Measurements from ENCODE around the gene ITFG2. TPM values are rescaled to one million over a fixed set of nuclear protein-coding genes. Genes with fewer than 3 reads are reported as not detected.
A peak's percentile ranks its signal among the peaks of the same experiment; 100 is the strongest.

ITFG2 gene
- total and polyA plus RNA-seq, 7 experiments from 2014 or later = 50.4 to 156 (median 76.3) TPM

DNA sequence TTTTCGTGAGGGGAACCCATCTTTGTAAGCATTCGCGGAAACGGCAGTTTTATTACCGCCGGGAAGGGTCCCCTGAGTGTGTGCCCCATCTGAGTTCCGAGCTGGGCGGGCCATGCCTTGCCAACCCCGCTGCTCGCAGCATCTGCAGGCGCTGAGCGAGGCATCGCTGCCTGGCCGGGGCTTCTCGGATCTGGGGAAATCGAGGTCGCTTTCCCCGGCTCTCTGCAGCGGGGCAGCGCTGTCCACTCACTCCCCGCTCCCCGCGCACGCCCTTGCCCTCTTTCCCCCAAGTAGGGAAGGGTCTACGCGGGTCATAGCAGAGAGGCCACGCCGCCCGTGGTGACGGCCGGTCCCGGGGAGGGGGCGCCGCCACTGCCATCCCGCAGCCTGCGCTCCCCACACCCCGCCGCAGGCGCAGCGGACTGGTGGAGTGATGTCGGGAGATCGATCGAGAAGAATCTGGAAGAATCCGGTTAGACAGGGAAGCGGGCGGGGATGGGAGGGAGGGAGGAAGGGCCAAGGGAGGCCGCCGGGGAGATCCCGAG lies 18.2 kb upstream of the ITFG2 start:
- POLR2A ChIA-PET = interaction anchor here (0.8 to 7.6 kb wide), 4 partner anchors 20 to 791 kb away, joined by 3 to 65 read pairs (median 22); partner anchors contain the start of gene ITFG2
- peaks cover 8 to 11% of the 10 kb centered on the region in 2 donors for H3K4me1 ChIP-seq (ENCODE audit: control insufficient read depth in 2 of 2, insufficient read depth in 2 of 2, low read length in 2 of 2)
- intact Hi-C loops (cut with micrococcal nuclease) = loop anchor here (1.0 to 10.0 kb wide), 10 partner anchors 18 to 1853 kb away; partner anchors contain the start of genes ITFG2 (in 2 of the 2), TULP3 (in 2 of the 2), AKAP3 (in 1 of the 2) and FOXM1 (in 1 of the 2)
- ATAC-seq (peak; percentile 4), DNase-seq (peak in 5 of 9 donors; percentile 21 to 35 (median 31))
- peaks cover 4 to 13% (median 8%) of the 10 kb centered on the region in 5 donors for H3K36me3 Mint-ChIP-seq
- peak overlapping the region; percentile 73 for H3K27ac ChIP-seq (ENCODE audit: low read depth, low read length)
- no peaks in the 10 kb centered on the region for H3K27me3 ChIP-seq (ENCODE audit: control insufficient read depth in 2 of 2, insufficient read depth in 2 of 2, low read length in 2 of 2)
- H3K4me1 Mint-ChIP-seq = peaks cover 17 to 34% (median 28%) of the 10 kb centered on the region in 7 donors
- no peaks in the 10 kb centered on the region for H3K9me3 Mint-ChIP-seq
- no peaks in the 10 kb centered on the region for H3K9me3 ChIP-seq (ENCODE audit: control insufficient read depth in 2 of 3, low read length in 3 of 3)
- peak overlapping the region; percentile 64 for H3K4me3 ChIP-seq (ENCODE audit: low read length)
- peak overlapping the region; percentile 73 to 93 (median 86) for H3K4me3 Mint-ChIP-seq
- peaks cover 0 to 26% (median 0%) of the 10 kb centered on the region in 5 donors for H3K27me3 Mint-ChIP-seq
- peaks cover 10 to 21% (median 13%) of the 10 kb centered on the region in 3 experiments for H3K36me3 ChIP-seq (ENCODE audit: control insufficient read depth in 2 of 3, insufficient read depth in 3 of 3, low read length in 3 of 3)
- CTCF ChIA-PET = no interaction called here
- peak overlapping the region in 8 of 9 donors; percentile 47 to 93 (median 63) for H3K27ac Mint-ChIP-seq

DNA sequence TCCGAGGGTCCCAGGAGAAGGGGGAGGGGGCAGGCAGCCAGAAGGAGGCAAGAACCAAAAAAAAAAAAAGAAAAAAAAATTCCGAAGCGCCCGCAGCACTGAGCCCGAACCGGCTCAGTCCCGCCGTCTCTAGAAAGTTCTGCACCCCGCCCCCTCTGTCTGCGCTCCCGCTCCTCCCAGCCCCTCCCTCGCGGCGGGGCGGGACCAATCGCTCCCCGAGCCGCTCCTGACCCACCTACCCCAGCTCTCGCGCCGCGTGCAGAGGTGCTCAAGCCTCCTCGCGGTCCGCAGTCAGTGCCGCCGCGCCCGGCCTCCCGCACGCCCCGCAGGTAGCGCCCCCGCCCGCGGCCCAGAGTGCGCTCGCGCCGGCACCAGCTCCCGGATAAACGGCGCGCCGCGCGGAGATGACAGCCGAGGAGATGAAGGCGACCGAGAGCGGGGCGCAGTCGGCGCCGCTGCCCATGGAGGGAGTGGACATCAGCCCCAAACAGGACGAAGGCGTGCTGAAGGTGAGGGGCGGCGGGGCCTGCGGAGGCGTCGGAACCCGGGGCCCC lies 17.7 kb upstream of the ITFG2 start, which contains the start of gene FKBP4:
Gene FKBP4, plus strand, starts transcription at position 235 of the 554 bp plus-strand sequence. Its CDS starts 170 bp downstream, at position 405.
- H3K27me3 ChIP-seq (ENCODE audit: control insufficient read depth in 2 of 2, insufficient read depth in 2 of 2, low read length in 2 of 2) = no peaks in the 10 kb centered on the region
- H3K4me1 Mint-ChIP-seq = peaks cover 17 to 37% (median 31%) of the 10 kb centered on the region in 7 donors
- peaks cover 0 to 21% (median 0%) of the 10 kb centered on the region in 5 donors for H3K27me3 Mint-ChIP-seq
- ATAC-seq (peak; percentile 95), DNase-seq (peak; percentile 77 to 92 (median 86))
- ChIA-PET CTCF (no interaction called here), POLR2A (interaction anchor here (0.8 to 7.6 kb wide), 6 partner anchors 13 to 791 kb away, joined by 3 to 65 read pairs (median 6); partner anchors contain the start of gene ITFG2)
- peaks cover 16 to 26% (median 19%) of the 10 kb centered on the region in 3 experiments for H3K36me3 ChIP-seq (ENCODE audit: control insufficient read depth in 2 of 3, insufficient read depth in 3 of 3, low read length in 3 of 3)
- H3K36me3 Mint-ChIP-seq = peaks cover 4 to 17% (median 13%) of the 10 kb centered on the region in 5 donors
- H3K4me3 Mint-ChIP-seq = peak within 1 kb of the TSS; percentile 88 to 97 (median 94)
- intact Hi-C loops (cut with micrococcal nuclease) = loop anchor here (1.0 to 10.0 kb wide), 13 partner anchors 17 to 1852 kb away; partner anchors contain the start of genes FOXM1 (in 2 of the 2), ITFG2 (in 2 of the 2), RHNO1 (in 2 of the 2) and TULP3 (in 2 of the 2)
- peak within 1 kb of the TSS; percentile 95 for H3K4me3 ChIP-seq (ENCODE audit: low read length)
- peaks cover 8 to 11% of the 10 kb centered on the region in 2 donors for H3K4me1 ChIP-seq (ENCODE audit: control insufficient read depth in 2 of 2, insufficient read depth in 2 of 2, low read length in 2 of 2)
- H3K27ac Mint-ChIP-seq = peak within 1 kb of the TSS; percentile 48 to 93 (median 84)
- no peaks in the 10 kb centered on the region for H3K9me3 Mint-ChIP-seq
- H3K27ac ChIP-seq (ENCODE audit: low read depth, low read length) = peak within 1 kb of the TSS; percentile 73
- no peaks in the 10 kb centered on the region for H3K9me3 ChIP-seq (ENCODE audit: control insufficient read depth in 2 of 3, low read length in 3 of 3)

DNA sequence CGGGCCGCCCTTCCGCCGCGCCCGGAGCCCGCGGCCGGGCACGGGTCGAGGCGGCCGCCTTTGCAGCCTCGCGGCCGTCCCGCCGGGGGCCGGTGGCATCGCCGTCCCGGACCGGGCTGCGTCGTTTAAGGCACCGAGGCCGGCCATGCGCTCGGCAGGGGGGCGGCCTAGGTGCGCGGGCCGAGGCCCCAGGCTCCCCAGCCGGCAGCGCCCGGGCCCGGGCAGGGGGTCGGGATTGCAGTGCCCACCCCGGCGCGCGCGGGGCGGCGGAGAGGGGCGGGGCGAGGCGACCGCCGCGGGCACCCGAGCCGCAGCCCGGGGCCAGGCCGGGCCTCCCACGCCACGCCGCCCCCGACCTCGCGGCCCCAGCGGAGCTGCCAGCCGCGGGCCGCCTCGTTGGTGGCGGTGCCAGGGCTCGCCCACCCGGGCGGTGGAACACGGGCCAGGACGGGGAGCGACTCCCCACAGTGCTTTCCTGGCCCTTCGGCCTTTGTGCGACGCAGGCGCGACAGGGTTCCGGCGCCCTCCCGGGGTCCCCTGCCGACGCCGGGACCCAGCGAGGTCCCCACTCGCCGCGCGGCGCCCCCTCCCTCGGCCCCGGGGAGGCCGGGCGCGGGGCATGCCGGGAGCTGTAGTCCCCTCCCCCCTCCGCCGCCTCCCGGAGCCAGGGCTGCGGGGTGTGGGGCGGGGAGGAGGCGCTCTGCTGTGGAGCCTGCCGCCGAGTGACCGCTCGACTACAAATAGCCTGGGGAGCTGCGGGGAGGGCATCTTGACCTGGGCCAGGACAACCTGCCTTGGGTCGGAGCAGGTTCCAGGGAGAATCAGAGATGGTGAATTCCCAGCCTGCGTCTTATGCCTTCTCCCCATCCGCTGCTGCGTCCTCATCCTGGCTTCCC lies 16.9 kb upstream of the ITFG2 start:
- H3K27ac Mint-ChIP-seq = peak overlapping the region; percentile 64 to 93 (median 87)
- no peaks in the 10 kb centered on the region for H3K27me3 ChIP-seq (ENCODE audit: control insufficient read depth in 2 of 2, insufficient read depth in 2 of 2, low read length in 2 of 2)
- H3K4me1 Mint-ChIP-seq = peaks cover 17 to 37% (median 31%) of the 10 kb centered on the region in 7 donors
- ChIA-PET CTCF (interaction anchor here (0.7 to 2.2 kb wide), 3 partner anchors 10 to 113 kb away, joined by 3 to 7 read pairs (median 3); no protein-coding TSS in a partner anchor), POLR2A (interaction anchor here (1.0 to 7.6 kb wide), 7 partner anchors 12 to 105 kb away, joined by 4 to 65 read pairs (median 7); partner anchors contain the start of gene ITFG2)
- peak overlapping the region; percentile 73 for H3K27ac ChIP-seq (ENCODE audit: low read depth, low read length)
- H3K9me3 Mint-ChIP-seq = no peaks in the 10 kb centered on the region
- H3K4me1 ChIP-seq (ENCODE audit: control insufficient read depth in 2 of 2, insufficient read depth in 2 of 2, low read length in 2 of 2) = peaks cover 8 to 11% of the 10 kb centered on the region in 2 donors
- H3K27me3 Mint-ChIP-seq = peaks cover 0 to 17% (median 0%) of the 10 kb centered on the region in 5 donors
- DNase-seq (peak; percentile 57 to 87 (median 69)), ATAC-seq (peak; percentile 79)
- peak overlapping the region; percentile 95 for H3K4me3 ChIP-seq (ENCODE audit: low read length)
- H3K36me3 ChIP-seq (ENCODE audit: control insufficient read depth in 2 of 3, insufficient read depth in 3 of 3, low read length in 3 of 3) = peaks cover 20 to 34% (median 26%) of the 10 kb centered on the region in 3 experiments
- H3K36me3 Mint-ChIP-seq = peaks cover 9 to 21% (median 17%) of the 10 kb centered on the region in 5 donors
- intact Hi-C loops (cut with micrococcal nuclease) = loop anchor here (1.0 to 10.0 kb wide), 7 partner anchors 81 to 1739 kb away; partner anchors contain the start of genes FOXM1 (in 2 of the 2), RHNO1 (in 2 of the 2), CRACR2A (in 1 of the 2) and DCP1B (in 1 of the 2)
- H3K4me3 Mint-ChIP-seq = peak overlapping the region; percentile 84 to 97 (median 94)
- H3K9me3 ChIP-seq (ENCODE audit: control insufficient read depth in 2 of 3, low read length in 3 of 3) = no peaks in the 10 kb centered on the region

DNA sequence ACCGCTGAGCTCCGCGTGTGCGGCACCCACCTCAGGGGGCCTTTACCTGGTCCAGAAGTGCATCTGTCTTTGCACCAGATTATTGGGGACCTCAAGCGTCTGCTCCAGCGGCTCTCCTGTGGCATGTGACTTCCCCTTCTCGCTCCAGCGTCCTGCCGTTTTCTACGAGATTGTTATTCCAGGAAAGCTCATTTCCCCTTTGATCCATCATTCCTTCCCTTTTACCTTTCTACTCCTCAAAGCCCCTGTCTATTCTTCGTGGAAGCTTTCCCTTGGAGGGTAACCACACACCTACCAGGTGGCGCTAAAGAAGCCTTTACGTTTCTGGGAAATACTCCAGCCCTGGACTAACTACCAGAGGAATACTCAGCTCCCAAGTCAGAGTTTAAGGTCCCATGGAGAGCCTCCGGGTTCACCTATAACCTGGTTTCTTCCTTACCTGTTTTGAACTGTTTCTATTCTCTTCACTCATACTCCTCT lies 16.2 kb upstream of the ITFG2 start:
- ATAC-seq (no peak), DNase-seq (no peak)
- Histone ChIP-seq H3K4me1 (ENCODE audit: control insufficient read depth in 2 of 2, insufficient read depth in 2 of 2, low read length in 2 of 2) (peaks cover 8 to 11% of the 10 kb centered on the region in 2 donors), H3K27me3 (ENCODE audit: control insufficient read depth in 2 of 2, insufficient read depth in 2 of 2, low read length in 2 of 2) (no peaks in the 10 kb centered on the region), H3K36me3 (ENCODE audit: control insufficient read depth in 2 of 3, insufficient read depth in 3 of 3, low read length in 3 of 3) (peaks cover 20 to 40% (median 26%) of the 10 kb centered on the region in 3 experiments), H3K9me3 (ENCODE audit: control insufficient read depth in 2 of 3, low read length in 3 of 3) (no peaks in the 10 kb centered on the region), H3K27ac (ENCODE audit: low read depth, low read length) (peak overlapping the region; percentile 69), H3K4me3 (ENCODE audit: low read length) (peak overlapping the region; percentile 95)
- peaks cover 9 to 25% (median 18%) of the 10 kb centered on the region in 5 donors for H3K36me3 Mint-ChIP-seq
- CTCF ChIA-PET = interaction anchor here (0.7 to 2.2 kb wide), 3 partner anchors 11 to 113 kb away, joined by 3 to 7 read pairs (median 3); no protein-coding TSS in a partner anchor
- H3K27me3 Mint-ChIP-seq = peaks cover 0 to 17% (median 0%) of the 10 kb centered on the region in 5 donors
- POLR2A ChIA-PET = interaction anchor here (1.0 to 7.6 kb wide), 7 partner anchors 11 to 106 kb away, joined by 4 to 65 read pairs (median 7); partner anchors contain the start of gene ITFG2
- H3K27ac Mint-ChIP-seq = peak overlapping the region; percentile 64 to 93 (median 87)
- intact Hi-C loops (cut with micrococcal nuclease) = loop anchor here (5.0 to 10.0 kb wide), 4 partner anchors 149 to 1739 kb away; partner anchors contain the start of genes CRACR2A (in 1 of the 2), DCP1B (in 1 of the 2) and RAD51AP1 (in 1 of the 2)
- no peaks in the 10 kb centered on the region for H3K9me3 Mint-ChIP-seq
- H3K4me3 Mint-ChIP-seq = peak overlapping the region; percentile 84 to 97 (median 94)
- H3K4me1 Mint-ChIP-seq = peaks cover 17 to 37% (median 31%) of the 10 kb centered on the region in 7 donors

DNA sequence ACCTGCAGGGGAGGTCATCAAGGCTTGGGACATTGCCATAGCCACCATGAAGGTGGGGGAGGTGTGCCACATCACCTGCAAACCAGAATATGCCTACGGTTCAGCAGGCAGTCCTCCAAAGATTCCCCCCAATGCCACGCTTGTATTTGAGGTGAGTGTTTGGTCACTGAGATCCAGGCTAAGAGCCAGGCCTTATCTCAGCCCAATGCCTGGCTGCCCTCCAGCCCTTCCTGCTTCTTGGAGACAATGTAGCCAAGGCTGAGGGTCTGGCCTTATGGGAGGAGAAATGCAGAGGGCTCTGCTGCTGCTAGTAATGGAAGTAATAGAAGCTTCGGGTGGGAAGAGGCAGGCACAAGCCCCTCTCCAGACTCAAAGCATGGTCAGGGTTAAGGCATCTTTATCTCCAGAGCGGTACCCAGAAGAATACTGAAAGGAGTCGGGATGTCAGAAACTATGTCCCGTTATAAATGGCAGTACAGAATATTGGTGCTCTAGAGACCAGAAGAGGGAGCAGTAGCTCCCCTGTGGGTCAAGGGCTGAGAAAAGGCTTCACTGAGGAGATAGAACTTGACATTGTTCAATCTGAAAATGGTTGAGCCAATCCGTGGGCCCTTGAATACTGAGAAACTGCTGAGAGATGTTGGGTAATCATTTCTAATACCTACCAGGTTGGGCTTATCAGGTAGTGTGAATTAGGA lies 14.6 kb upstream of the ITFG2 start:
- CTCF ChIA-PET = interaction anchor here (0.9 to 2.2 kb wide), 2 partner anchors 12 to 115 kb away, joined by 3 to 7 read pairs; no protein-coding TSS in a partner anchor

More for the DNA sequence above, 14.6 kb upstream of the ITFG2 start:
- no peaks in the 10 kb centered on the region for H3K9me3 Mint-ChIP-seq
- H3K36me3 Mint-ChIP-seq = peaks cover 9 to 37% (median 22%) of the 10 kb centered on the region in 5 donors
- ATAC-seq (no peak), DNase-seq (no peak)
- H3K36me3 ChIP-seq (ENCODE audit: control insufficient read depth in 2 of 3, insufficient read depth in 3 of 3, low read length in 3 of 3) = peaks cover 20 to 57% (median 26%) of the 10 kb centered on the region in 3 experiments
- H3K4me1 Mint-ChIP-seq = peaks cover 17 to 33% (median 28%) of the 10 kb centered on the region in 7 donors
- peaks cover 8 to 11% of the 10 kb centered on the region in 2 donors for H3K4me1 ChIP-seq (ENCODE audit: control insufficient read depth in 2 of 2, insufficient read depth in 2 of 2, low read length in 2 of 2)
- H3K27ac ChIP-seq (ENCODE audit: low read depth, low read length) = no peak overlapping the region
- H3K27me3 Mint-ChIP-seq = peaks cover 0 to 9% (median 0%) of the 10 kb centered on the region in 5 donors
- POLR2A ChIA-PET = interaction anchor here (0.9 to 7.6 kb wide), 3 partner anchors 10 to 107 kb away, joined by 3 to 65 read pairs (median 41); partner anchors contain the start of gene ITFG2
- peak overlapping the region in 5 of 10 donors; percentile 65 to 97 (median 96) for H3K4me3 Mint-ChIP-seq
- peak overlapping the region in 6 of 9 donors; percentile 2 to 88 (median 48) for H3K27ac Mint-ChIP-seq
- no peak overlapping the region for H3K4me3 ChIP-seq (ENCODE audit: low read length)
- no peaks in the 10 kb centered on the region for H3K9me3 ChIP-seq (ENCODE audit: control insufficient read depth in 2 of 3, low read length in 3 of 3)
- no peaks in the 10 kb centered on the region for H3K27me3 ChIP-seq (ENCODE audit: control insufficient read depth in 2 of 2, insufficient read depth in 2 of 2, low read length in 2 of 2)
- intact Hi-C loops (cut with micrococcal nuclease) = loop anchor here (5.0 to 10.0 kb wide), 4 partner anchors 147 to 1737 kb away; partner anchors contain the start of genes CRACR2A (in 1 of the 2), DCP1B (in 1 of the 2) and RAD51AP1 (in 1 of the 2)
